GM19438 (cell line): ENCODE data around the gene HMX3.

Experiments
- ATAC-seq: cut with Tn5 transposase; IDR thresholded peaks from one replicate; pipeline ENCODE4 v1.9.1; 2021; ENCODE audit warnings: low read depth; ENCODE audit not compliant: unreplicated experiment

Gene HMX3

DNA sequence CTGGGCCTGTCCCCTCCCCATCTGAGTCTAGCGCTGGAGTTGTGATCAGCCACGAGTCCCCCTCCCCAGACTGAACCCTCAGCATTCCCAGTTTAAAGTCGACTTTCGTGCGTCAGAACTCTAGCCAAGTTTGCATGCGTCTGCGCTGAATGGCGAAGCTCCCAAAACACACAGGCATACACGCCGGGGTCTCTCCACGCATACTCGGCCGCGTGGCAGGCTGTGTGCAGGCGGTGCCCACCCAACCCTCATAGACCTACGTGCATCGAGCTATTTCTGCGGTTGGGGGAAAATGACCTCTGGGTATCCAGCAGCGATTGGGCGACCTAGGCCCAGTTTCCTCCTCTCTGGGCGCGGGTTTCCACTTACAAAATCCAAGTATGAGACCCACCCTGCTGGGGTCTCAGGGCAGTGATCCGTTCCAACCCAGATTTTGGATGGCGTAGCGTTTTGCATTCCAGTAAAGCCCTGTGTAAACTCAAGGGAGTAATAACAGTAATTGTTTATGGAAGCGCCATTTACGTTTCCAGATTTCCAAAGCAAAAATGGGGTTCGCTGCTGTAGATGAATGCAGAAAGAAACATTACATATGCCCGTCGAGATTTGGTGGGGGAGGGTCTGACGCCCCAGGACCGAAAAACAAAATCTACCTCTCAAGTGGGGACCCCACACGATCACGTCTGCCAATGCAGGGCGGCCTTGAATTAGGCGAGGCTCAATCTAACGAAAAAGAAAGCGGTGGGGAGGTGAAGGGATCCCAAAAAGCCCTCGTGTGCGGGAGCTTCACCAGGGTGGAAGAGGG, 2.0 kb upstream of the HMX3 start:
- ATAC-seq = no peak

DNA sequence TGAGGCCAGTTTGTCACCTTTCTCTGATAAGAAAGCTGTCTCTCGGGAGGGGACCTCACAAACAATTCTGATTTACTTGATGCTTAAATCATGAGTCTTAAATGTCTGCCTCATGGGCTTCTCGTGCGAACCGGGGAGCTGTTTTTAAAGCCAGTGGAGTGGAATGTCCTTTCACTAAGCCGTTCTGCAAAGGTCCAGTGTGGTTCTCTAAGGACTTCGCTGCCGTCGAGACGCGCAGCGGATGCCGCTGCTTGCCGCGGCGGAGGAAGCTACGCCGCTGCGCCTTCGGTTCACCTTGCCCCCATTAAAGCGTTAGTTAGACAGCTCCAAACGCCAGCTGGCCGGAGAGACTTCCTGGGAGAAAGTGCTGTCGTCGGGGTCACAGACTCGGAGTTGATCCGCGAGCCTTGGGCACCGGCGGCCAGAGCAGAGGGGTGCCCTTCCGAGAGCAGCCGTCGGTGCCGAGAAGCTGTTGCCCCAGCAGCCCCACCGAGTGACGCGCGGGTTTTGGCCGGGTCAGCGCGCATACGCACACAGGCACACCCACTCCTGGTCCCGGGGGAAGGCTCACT, 1.3 kb upstream of the HMX3 start:
- no peak for ATAC-seq

DNA sequence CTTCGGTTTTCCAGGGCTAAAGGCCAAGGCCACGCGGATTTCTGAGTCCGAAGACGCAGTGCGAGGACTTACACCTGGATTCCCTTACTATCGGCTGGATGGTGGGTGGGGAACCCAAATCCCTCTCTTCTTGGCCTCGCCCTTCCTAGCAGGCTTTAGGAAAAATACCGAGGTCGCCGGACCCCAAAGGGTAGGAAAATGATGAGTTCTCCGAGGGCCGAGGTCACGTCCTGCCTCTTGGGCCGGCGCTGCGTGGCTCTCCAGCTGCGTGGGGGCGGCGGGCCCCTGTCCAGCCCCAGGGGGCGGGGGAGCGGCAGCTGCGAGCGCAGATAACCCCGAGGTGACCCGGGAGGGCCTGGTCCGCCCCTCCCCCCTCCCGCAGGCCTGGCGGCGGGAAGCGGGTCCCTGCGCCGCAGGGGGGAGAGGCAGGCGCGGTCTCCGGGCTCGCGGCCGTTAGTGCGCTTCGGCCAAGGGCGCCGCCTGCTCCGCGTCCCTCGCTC, 805 bp upstream of the HMX3 start:
- no peak for ATAC-seq

DNA sequence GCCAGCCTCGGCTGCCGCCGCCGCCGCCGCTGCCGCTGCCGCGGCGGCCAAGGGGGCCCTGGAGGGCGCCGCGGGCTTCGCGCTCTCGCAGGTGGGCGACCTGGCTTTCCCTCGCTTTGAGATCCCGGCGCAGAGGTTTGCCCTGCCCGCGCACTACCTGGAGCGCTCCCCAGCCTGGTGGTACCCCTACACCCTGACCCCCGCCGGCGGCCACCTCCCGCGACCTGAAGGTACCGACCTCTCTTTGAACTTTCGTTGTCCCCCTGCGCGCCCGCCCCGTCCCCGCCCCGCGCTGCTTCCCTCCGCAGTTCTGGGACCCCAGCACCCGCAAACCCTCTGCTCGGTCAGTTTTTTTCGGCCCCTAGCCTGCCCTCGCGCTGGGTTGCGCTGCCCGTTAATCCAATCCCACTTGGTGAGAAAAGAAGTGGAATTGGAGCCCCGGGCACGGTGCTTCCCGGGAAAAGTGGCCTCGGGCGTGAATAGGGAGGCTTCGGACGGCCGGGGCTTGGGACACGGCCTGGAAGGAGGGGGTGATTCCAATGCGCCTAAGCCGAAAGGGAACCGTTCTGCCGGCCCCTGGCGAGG, 543 bp downstream of the HMX3 start:
- no peak for ATAC-seq

DNA sequence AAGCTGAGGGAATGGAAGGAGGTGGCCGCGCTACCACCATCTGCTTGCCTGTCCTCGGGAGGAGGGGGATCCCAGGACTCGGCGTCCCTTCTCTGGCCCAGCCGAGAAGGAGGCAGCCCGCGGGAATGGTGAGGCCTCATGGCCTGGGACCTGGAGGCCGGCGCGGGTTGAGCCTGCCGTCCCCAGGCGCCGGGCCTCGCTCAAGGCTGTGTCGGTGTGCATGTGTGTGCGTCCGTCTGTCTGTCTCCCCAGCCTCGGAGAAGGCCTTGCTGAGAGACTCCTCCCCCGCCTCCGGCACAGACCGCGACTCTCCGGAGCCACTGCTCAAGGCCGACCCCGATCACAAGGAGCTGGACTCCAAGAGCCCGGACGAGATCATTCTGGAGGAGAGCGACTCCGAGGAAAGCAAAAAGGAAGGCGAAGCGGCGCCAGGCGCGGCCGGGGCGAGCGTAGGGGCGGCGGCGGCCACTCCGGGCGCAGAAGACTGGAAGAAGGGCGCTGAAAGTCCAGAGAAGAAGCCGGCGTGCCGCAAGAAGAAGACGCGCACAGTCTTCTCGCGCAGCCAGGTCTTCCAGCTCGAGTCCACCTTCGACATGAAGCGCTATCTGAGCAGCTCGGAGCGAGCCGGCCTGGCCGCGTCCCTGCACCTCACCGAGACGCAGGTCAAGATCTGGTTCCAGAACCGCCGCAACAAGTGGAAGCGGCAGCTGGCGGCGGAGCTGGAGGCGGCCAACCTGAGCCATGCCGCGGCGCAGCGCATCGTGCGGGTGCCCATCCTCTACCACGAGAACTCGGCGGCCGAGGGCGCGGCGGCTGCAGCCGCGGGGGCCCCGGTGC, 1.3 kb downstream of the HMX3 start:
- no peak for ATAC-seq

DNA sequence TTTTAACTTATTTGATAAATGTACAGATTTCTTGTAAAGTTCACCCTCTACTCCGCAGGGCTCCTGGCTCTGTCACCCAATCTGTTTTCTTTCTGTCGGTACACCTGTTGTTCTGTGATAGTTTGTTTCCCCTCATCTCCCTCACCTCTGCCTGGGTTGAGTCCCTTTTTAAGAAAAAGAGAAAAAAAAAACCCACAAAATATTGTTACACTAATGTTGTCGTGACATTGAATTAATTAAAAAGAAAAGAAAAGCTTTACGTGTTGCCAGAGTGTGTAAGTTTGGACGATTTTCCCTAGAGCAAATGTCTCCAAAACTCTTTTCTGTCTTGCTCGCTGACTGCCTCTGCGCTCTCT, 3.4 kb downstream of the HMX3 start:
- ATAC-seq = no peak

DNA sequence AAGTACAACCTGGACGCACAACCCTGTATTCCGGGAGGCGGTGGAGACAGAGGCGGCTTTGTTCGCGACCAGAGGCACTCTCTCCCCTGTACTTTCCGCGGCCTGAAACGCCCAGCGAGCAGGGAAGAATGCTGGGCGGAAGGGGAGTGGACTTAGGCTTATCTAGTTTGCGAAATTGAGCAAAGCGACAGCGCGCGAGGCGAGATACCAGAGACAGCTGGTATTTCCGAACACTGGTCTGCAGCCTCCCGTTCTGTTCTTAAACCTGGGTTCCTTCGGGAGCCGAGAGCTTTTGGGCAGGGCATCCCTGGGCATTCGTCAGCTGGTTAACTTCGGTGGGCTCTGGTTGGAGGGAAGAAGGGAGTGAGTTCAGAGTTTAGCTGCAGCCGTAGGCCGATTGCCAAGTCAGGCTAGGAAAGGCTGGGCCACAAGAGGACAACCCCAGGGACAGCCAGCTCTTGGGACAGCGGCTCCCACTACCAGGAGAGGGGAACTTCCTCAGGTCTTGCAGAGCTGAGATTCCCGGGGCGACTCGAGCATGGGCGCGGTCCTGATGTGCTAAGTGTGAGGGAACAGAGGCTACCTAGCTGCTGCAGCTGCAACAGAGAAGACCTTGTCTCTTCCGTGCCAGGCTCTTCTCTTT, 3.9 kb downstream of the HMX3 start:
- no peak for ATAC-seq

DNA sequence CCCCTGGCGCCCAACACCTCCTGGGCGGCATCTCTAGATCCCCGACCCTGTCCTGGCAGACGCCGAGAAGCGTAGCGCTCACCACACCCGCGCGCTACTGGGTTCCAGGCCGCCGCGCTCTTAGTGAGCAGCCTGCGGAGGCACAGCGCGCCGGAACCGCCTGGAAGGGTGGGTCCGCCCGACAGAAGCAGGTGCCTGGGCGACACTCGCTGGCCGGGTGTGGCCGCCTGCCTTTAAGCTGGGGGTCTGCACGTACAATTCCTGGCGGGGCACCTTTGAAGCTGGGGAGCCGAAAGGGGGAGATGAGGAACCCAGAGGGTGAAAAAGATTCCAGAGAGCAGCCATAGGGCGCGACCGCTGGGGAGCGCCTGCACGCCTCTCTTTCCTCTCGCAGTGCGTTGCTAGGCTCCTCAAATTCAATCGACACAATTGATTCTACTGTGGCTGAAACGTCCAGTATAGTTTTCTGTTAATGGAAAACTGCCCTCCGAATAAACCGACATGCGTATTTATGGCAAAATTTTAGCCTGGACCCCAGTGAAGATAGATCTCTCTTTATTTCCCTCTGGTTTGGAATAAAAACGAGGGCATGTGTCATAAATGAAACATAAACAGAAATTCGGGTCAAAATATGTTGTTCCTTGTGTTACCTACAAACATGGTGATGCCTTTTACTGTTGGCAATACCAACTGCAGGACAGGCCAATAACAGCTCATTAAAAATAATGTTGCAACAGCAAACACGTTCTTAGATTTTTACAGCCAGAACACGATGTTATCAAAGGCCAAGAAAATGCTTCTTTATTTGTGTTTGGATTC, 4.6 kb downstream of the HMX3 start:
- ATAC-seq = no peak

DNA sequence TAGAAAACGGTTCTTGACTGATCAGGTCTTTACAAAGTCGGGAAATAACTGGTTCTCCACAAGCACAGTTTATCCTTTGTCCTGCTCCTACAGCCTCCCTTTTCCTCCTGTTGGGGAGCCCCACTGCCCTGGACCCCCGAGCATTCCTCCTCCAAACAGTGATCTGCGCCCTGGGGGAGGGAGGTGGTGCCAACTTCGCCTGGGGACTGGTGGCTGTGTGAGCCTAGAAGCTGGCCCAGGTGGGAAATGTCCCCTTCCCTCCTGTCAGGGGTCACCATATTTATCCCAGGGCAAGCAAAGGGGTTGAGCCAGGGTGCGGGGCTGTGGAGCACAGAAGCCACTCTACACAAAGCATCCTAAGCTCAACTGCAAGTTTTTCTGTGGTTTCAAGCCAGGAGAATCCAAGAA, 5.2 kb downstream of the HMX3 start:
- ATAC-seq = no peak

DNA sequence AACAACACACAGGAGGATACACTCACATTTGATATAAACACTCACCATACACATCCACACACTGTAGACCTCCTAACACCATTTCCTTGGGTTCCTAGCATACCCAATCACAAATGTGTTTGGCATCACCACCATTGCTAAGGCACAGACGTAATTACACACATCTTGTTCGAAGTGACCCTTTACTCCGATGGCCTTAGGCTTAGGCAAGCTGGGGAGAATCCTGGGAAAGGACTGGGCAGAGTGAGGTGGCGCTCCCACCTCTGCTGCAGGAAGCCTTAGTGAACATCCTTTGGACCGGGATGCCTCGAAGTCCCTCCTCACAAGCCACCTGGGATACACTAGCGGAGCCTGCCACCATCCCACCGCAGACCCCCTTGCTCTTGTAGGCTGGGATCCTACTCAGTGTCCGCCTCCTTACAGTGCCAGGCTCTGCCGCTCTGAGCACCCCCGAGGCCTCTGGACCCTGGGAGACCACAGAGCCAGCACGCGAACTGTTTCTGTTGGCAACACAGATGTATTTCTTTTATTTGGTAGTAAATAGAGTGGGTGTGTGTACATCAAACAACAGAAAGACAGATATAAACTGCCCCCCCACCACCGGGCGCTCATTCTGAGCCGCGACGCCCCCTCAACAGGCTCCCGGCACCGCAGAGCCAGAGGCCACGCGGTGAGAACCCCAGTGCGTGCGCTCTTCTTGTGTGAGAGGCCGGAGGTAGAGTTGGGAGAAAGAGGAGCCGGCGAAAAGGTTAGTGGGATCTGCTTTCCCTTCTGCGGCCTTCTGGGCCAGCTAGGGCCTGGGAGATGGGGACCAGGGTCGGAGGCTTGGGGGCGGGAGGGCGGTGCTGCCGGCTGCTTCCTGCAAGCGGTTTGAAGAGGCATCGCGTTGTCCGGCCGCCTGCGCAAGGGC, 6.3 kb downstream of the HMX3 start:
- no peak for ATAC-seq

DNA sequence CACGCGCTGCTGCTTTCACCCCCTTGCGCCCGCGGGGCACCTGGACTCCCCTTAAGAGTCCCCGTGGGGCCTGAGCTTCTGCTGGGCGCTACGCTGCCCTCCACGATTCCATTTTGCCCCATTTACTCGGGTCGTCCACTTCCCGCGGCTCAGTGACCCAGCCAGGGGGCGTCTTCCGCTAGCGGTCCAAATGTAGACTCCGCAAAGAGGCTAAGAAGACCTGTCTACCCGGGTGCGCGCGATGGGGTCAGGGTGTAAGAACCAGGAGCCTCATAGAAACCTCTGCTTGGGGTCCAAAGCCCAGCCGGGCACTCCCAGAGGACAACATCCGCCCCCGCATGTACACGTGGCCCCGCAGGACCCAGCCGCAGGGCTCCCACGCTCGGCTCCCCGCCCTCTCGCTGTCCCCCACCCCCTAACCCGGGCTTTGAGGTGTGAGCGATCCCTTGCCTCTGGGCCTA, 7.0 kb downstream of the HMX3 start:
- no peak for ATAC-seq

DNA sequence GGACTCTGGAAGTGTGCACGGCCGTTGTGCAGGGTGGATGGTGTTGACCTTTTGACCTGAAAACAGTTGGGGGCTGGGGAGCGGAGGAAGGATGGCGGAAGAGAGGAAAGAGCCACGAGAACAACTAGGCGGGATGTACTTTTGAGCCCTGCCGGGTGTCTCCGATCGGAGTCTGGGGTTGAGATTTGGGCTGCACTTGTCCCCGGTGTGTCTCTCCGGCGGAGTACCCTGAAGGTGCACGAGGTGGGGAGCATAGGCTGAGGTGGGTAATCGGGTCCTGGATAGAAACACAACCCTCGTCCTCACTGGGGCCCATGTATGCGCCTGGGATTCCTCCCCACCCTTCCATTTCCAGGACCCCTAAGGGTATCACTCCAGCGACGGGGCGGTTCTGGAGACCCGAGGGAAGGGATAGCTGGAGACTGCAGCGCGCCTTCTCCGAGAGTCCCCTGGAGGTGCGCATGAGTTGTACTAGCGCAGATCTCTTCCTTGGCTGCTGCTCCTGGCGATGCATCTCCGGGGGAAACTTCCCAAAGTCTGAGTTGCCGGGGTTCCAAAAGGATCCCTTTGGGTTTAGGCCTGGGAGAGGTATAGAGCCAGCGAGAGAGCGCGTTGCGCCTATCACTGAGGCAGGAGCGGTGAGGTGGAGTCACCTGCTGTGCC, 7.5 kb downstream of the HMX3 start:
- ATAC-seq = no peak

DNA sequence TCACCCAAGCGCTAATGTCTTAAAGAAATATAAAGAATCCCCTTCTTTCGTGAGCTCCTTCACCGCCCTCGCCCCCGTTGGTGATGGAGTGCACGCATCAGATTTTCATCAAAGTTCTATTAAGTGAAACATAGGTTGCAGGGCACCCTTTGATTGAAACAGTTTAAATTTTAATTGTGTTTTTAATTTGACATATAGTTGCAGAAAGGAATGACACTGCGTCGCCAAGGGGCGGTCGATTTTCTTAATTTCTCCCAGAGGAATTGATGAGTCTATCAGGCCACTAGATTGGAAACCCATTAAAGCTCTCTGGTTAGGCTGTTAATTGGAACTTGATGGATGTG, 8.0 kb downstream of the HMX3 start:
- ATAC-seq = no peak

DNA sequence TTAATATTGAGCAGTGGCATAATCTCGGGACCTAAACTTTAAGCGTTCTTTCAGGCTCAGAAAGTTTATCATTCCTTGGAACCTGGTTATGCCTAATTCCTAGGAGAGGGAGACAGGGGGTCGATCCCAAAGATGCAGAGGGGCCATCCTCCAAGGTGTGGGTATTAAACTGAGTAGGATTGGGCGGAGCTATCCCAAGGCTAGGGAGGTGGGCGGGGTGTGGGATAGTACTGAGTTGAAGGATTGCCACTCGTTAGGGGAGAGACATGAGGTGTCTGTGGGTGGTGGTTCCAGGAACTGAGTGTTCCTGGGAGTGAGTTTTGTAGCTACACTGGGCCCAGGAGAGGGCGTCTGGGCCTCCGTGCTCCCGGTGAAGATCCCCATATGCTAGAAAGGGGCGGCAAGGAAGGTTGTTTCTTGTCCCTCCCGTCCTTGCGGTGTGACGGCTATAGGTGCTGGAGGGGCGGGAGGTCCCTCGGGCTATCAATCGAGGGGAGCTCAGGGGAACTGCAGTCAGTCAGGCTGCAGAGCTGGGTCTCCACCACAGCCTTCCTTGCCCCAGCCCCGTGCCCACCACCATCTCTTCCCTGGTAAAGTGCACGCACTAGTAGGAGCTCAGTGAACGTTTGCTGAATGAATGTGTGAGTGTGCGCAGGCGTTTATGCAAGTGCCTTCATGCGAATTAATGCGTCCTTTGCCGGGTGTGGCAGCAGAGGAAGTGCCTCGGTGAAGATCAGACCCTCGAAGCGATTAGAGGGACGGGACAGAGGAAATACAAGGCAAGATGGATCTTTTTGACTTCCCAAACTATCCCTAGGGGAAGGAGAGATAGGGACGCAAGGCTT, 9.1 kb downstream of the HMX3 start:
- no peak for ATAC-seq

DNA sequence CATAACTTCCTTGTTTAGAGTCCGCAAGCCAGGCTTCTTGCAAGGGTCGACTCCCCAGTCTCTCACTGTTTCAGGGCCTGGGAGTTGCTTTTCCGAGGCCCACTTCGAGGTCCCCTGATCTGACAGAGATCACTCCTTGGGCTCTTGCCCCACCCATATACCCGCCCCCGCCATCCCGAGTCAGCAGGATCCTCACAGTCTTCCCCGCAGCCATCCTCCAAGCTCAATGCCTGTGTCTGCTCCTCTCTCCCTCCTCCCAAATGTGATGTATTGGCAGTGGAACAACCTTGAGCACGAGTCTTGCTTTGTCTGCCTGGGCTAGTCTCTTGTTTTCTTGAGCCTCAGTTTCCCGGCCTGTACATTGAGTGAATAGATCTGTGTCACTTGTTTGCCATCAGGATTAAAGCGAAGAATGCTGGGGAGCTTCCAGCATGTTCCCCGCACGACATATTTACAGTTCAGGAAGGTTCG, 9.8 kb downstream of the HMX3 start:
- no peak for ATAC-seq

DNA sequence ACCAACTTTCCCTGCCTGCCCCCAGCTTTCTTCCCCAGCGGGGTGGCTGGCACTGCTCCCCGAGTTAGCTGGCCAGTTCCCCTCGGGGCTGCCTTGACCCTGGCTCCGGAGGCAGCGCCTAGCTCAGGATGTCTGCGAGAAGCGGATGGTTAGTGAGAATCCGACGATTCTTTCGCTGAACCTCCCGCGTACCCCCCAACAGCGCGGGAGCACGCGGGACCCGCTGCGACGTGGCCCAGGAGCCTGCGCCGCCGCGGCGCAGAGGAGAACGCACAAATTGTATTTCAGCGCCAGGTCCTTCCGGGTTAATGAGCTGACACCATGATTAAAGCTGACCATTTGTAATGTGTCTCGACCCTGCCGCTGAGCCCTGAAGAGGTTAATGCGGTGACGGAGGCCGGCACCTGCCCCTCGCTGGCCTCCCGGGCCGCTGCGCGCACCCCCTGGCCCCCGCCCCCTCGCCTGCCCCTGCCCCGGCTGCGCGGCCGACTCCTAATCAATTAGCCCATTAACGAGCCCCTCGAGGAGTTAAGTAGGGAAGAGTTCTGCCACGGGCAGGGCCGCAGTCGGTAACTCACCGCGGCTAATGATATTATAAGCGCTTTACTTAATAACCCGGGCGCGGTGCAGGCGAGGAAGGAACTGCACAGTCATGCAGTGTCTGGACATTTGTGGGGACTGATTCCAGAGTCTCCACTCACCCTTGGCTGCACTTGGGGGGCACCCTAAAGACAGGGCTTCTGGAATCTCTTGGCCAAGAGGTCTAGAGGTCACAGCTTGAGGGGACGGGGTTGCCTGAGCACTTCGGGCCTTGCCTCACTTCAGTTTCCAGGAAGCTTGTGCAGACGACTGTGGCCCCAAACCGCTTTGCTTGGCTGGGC, 10.5 kb downstream of the HMX3 start:
- no peak for ATAC-seq
